A673 (cell line): ENCODE results near the gene CNOT2. TPM values are rescaled to one million over a fixed set of nuclear protein-coding genes. Genes with fewer than 3 reads are reported as not detected.

Experiments used
- BruUV-seq: library from RNA; stranded (reverse); fragments of 400-500 nt; replicated peaks from 2 replicates; lab custom pipeline; 2021; lab: Mats Ljungman, UMichigan
- CTCF ChIA-PET: fragments of 300-600 bp; sonication (Branson Sonifier 250); formaldehyde crosslinking; loops from one replicate; lab custom pipeline; 2022; ENCODE audit warnings: antibody characterized with exemption; lab: Charles Lee
- POLR2A ChIA-PET: fragments of 300-600 bp; sonication (Branson Sonifier 250); formaldehyde crosslinking; loops from one replicate; lab custom pipeline; 2022; ENCODE audit warnings: antibody characterized with exemption; ENCODE audit not compliant: low non-redundant PET; lab: Charles Lee
- DNase-seq: peaks from one replicate; pipeline ENCODE4 v3.0.0-alpha.2; 2015; ENCODE audit warnings: low spot score
- H3K27ac ChIP-seq: fragments of 200-600 bp; sonication (generic); 2 replicates; pipeline ENCODE4 v1.5.1; 2016; ENCODE audit warnings: mixed run types, low read depth, mild to moderate bottlenecking, mixed read lengths, antibody characterized with exemption, low read length; ENCODE audit not compliant: poor library complexity, severe bottlenecking
- H3K27me3 ChIP-seq: fragments of 200-600 bp; sonication (generic); replicated peaks from 2 replicates; pipeline ENCODE4 v1.6.1; 2017; ENCODE audit warnings: mixed run types, low read depth, mild to moderate bottlenecking, mixed read lengths, antibody characterized with exemption, low read length; ENCODE audit not compliant: insufficient read depth, poor library complexity
- H3K36me3 ChIP-seq: fragments of 200-600 bp; sonication (generic); 2 replicates; pipeline ENCODE4 v1.6.1; 2016; ENCODE audit warnings: mixed run types, mild to moderate bottlenecking, mixed read lengths, antibody characterized with exemption, low read length; ENCODE audit not compliant: insufficient read depth, poor library complexity, severe bottlenecking
- H3K4me1 ChIP-seq: fragments of 200-600 bp; sonication (generic); 2 replicates; pipeline ENCODE4 v1.6.1; 2017; ENCODE audit warnings: mixed run types, mild to moderate bottlenecking, mixed read lengths, antibody characterized with exemption, low read length; ENCODE audit not compliant: insufficient read depth, poor library complexity, severe bottlenecking
- H3K4me3 ChIP-seq: fragments of 200-600 bp; sonication (generic); 2 replicates; pipeline ENCODE4 v1.5.1; 2016; ENCODE audit warnings: low read depth, mixed run types, mild to moderate bottlenecking, mixed read lengths, low read length; ENCODE audit not compliant: poor library complexity, severe bottlenecking
- H3K9me3 ChIP-seq: fragments of 200-600 bp; sonication (generic); 2 replicates; pipeline ENCODE4 v1.6.1; 2016; ENCODE audit warnings: mixed run types, low read depth, mild to moderate bottlenecking, mixed read lengths, antibody characterized with exemption, low read length; ENCODE audit not compliant: poor library complexity, severe bottlenecking
- EZH2 ChIP-seq: fragments of 200-600 bp; sonication (generic); IDR thresholded peaks from 2 replicates; pipeline ENCODE4 v1.6.1; 2017; ENCODE audit warnings: borderline replicate concordance, low read depth, mild to moderate bottlenecking, mixed read lengths, antibody characterized with exemption, low read length; ENCODE audit not compliant: poor library complexity, severe bottlenecking
- intact Hi-C: fragments of 100-400 bp; cut with micrococcal nuclease; formaldehyde crosslinking; loops from one replicate; pipeline ENCODE4 v1.10.0; 2022; ENCODE audit not compliant: unreplicated experiment
- total RNA-seq: library from RNA; stranded (reverse); gene quantifications from 2 replicates; pipeline ENCODE4 v1.2.3, GENCODE V29; 2021
- TF ChIP-seq, protein P1 (sequence below): fragments of 300-800, 200-600 bp; sonication (generic); conservative IDR thresholded peaks from 2 replicates; pipeline ENCODE4 v1.5.1; 2017; ENCODE audit warnings: low read depth, mild to moderate bottlenecking, antibody characterized with exemption, low read length, moderate library complexity, mixed read lengths

CNOT2 gene
- total RNA-seq, 1 experiment from 2014 or later, result 89.0 TPM

DNA sequence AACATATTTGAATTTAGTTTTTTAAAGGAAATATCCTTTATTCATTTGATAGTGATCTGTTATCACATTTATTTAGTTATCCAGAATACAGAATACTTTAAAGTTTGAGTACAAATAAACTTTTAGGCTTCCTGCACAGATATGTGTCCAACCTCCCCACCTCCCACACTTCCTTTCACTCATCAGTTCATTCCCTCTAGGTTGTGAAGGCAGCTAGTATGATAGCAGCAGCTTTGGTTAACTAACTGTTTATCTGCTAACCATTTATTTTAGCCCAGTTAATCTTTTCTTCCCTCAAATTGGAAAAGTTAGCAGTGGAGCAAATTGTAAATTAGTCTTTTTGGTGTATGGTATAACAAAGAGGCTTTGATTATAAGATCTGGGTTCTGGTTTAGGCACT is 35.7 kb downstream of the CNOT2 start:
- CTCF ChIA-PET, result no interaction called here
- DNase-seq, result no peak
- Histone ChIP-seq H3K4me1 (no peaks in the 10 kb centered on the region), H3K27me3 (no peaks in the 10 kb centered on the region), H3K27ac (no peak overlapping the region), H3K36me3 (no peaks in the 10 kb centered on the region), H3K9me3 (peaks cover 12% of the 10 kb centered on the region), H3K4me3 (no peak overlapping the region)
- intact Hi-C loops, result no loop called here
- TF ChIP-seq, protein P1, sequence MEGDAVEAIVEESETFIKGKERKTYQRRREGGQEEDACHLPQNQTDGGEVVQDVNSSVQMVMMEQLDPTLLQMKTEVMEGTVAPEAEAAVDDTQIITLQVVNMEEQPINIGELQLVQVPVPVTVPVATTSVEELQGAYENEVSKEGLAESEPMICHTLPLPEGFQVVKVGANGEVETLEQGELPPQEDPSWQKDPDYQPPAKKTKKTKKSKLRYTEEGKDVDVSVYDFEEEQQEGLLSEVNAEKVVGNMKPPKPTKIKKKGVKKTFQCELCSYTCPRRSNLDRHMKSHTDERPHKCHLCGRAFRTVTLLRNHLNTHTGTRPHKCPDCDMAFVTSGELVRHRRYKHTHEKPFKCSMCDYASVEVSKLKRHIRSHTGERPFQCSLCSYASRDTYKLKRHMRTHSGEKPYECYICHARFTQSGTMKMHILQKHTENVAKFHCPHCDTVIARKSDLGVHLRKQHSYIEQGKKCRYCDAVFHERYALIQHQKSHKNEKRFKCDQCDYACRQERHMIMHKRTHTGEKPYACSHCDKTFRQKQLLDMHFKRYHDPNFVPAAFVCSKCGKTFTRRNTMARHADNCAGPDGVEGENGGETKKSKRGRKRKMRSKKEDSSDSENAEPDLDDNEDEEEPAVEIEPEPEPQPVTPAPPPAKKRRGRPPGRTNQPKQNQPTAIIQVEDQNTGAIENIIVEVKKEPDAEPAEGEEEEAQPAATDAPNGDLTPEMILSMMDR, result no peak
- no peak for TF ChIP-seq EZH2
- POLR2A ChIA-PET, result no interaction called here
- BruUV-seq, result no TSS peak

DNA sequence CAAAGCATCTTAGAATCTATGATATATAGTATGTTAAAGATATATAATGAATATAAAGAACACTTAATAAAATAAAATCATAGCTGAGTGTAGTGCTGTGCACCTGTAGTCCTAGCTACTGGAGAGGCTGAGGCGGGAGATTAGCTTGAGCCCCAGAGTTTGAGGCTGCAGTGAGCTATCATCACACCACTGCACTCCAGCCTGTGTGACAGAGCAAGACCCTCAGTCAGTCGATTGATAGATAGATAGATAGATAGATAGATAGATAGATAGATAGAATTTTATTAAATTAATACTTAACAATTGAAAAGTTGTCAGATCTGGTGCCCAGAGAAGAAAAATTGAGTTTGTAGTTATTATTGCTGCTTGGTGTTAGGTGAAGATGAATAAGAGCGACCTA is 40.0 kb downstream of the CNOT2 start:
- POLR2A ChIA-PET, result interaction anchor here (0.6 kb wide), 1 partner anchor 280 kb away, joined by 4 read pairs; no protein-coding TSS in a partner anchor
- no peak for DNase-seq
- intact Hi-C loops, result no loop called here
- no TSS peak for BruUV-seq
- Histone ChIP-seq H3K27ac (no peak overlapping the region), H3K9me3 (no peaks in the 10 kb centered on the region), H3K4me3 (no peak overlapping the region), H3K27me3 (no peaks in the 10 kb centered on the region), H3K36me3 (no peaks in the 10 kb centered on the region), H3K4me1 (no peaks in the 10 kb centered on the region)
- CTCF ChIA-PET, result no interaction called here
- no peak for TF ChIP-seq EZH2
- TF ChIP-seq, protein P1, result no peak

- no peak for TF ChIP-seq EZH2
- TF ChIP-seq, protein P1, result no peak
- ChIA-PET POLR2A (no interaction called here), CTCF (no interaction called here)
- no peak for DNase-seq
- Histone ChIP-seq H3K27ac (no peak overlapping the region), H3K9me3 (no peaks in the 10 kb centered on the region), H3K4me1 (peaks cover 4% of the 10 kb centered on the region), H3K4me3 (no peak overlapping the region), H3K27me3 (no peaks in the 10 kb centered on the region), H3K36me3 (no peaks in the 10 kb centered on the region)
- no TSS peak for BruUV-seq
- intact Hi-C loops, result no loop called here
Observed at GRCh38 chr12:70288817-70289216, 45.6 kb downstream of the CNOT2 start.
